Esophagus muscularis mucosa (tissue), 4 donors: ENCODE measurements around the gene PKP4. TPM values are rescaled to one million over a fixed set of nuclear protein-coding genes. Genes with fewer than 3 reads are reported as not detected.

ENCODE experiments used
- DNase-seq: peaks from one replicate; pipeline ENCODE4 v3.0.0-alpha.2; 2017; ENCODE audit errors: extremely low spot score
- H3K27ac ChIP-seq, 4 donors: fragments of 200-600 bp; sonication (generic); replicated peaks in 1 of 4; 1 replicate in 3 of 4; 2 replicates in 1 of 4; pipeline ENCODE4 v1.5.1; 2016 to 2019; ENCODE audit warnings: mild to moderate bottlenecking in 1 of 4
- H3K27me3 ChIP-seq, 4 donors: fragments of 200-600 bp; sonication (generic); one replicate each; pipeline versions ENCODE4 v1.5.1 to v1.6.0; 2016 to 2019
- H3K36me3 ChIP-seq, 4 donors: fragments of 200-600 bp; sonication (generic); one replicate each; pipeline ENCODE4 v1.5.1; 2016 to 2019
- H3K4me1 ChIP-seq, 4 donors: fragments of 200-600 bp; sonication (generic); one replicate each; pipeline ENCODE4 v1.5.1; 2016 to 2019
- H3K4me3 ChIP-seq, 4 donors: fragments of 200-600 bp; sonication (generic); 1 replicate in 2 of 4; 2 replicates in 2 of 4; pipeline ENCODE4 v1.5.1; 2016 to 2019; ENCODE audit warnings: mild to moderate bottlenecking in 4 of 4, moderate library complexity in 1 of 4
- H3K9me3 ChIP-seq, 4 donors: fragments of 200-600 bp; sonication (generic); 1 replicate in 3 of 4; 2 replicates in 1 of 4; pipeline ENCODE4 v1.5.1; 2016 to 2019
- CTCF ChIP-seq, 3 experiments: fragments of 200-600 bp in 2 of 3; fragments of 450-650 bp in 1 of 3; sonication (generic) in 2 of 3; IDR thresholded peaks; one replicate each; pipeline ENCODE4 v1.5.1; 2017 to 2019; ENCODE audit warnings: antibody characterized with exemption in 3 of 3, mild to moderate bottlenecking in 2 of 3, moderate library complexity in 1 of 3
- EP300 ChIP-seq: sonication (generic); formaldehyde crosslinking; IDR thresholded peaks from one replicate; pipeline ENCODE4 v1.6.1; 2017; ENCODE audit warnings: antibody characterized with exemption
- POLR2A ChIP-seq: fragments of 450-650 bp; IDR thresholded peaks from one replicate; pipeline ENCODE4 v1.6.1; 2017; ENCODE audit warnings: antibody characterized with exemption, moderate library complexity, mild to moderate bottlenecking, low read depth
- POLR2AphosphoS5 ChIP-seq, 2 donors: sonication (generic); formaldehyde crosslinking; IDR thresholded peaks; one replicate each; pipeline ENCODE4 v1.6.1; 2017; ENCODE audit warnings: antibody characterized with exemption in 2 of 2
- WGBS: methylation state at CpG from one replicate; pipeline ENCODE4 v1.1.5; 2018; 5-methylcytosine and 5-hydroxymethylcytosine counted together
- intact Hi-C: fragments of 100-400 bp; cut with DNase I; formaldehyde crosslinking; loops from one replicate; pipeline ENCODE4 v1.15.1; 2023
- total RNA-seq, 4 donors: library from RNA; depleted of rRNA; stranded (reverse); fragments of >200 nt; gene quantifications; one replicate each; pipeline versions ENCODE4 v1.1.0 to v1.2.1, GENCODE V29; 2016

PKP4 gene
- total RNA-seq, 4 donors from 2014 or later, result 79.7 to 131 (median 93.0) TPM

GRCh38 chr2:158624961-158625360 is 168.2 kb downstream of the PKP4 start:
- 94% methylated on average over 8 of the region's 19 CpGs for WGBS

GRCh38 chr2:158629116-158629515 is 172.4 kb downstream of the PKP4 start:
- intact Hi-C loops, result no loop called here
- no peak for DNase-seq
- Histone ChIP-seq H3K36me3 (peaks cover 22 to 53% (median 28%) of the 10 kb centered on the region in 4 donors), H3K4me3 (no peak overlapping the region), H3K4me1 (no peaks in the 10 kb centered on the region), H3K27me3 (no peaks in the 10 kb centered on the region), H3K27ac (no peak overlapping the region), H3K9me3 (no peaks in the 10 kb centered on the region)
- WGBS, result 79% methylated on average over 5 of the region's 5 CpGs
- TF ChIP-seq CTCF (IDR thresholded peaks at IDR 0.05), result no peak
- no peak for TF ChIP-seq POLR2AphosphoS5 (IDR thresholded peaks at IDR 0.05)
- TF ChIP-seq EP300, result no peak
- TF ChIP-seq POLR2A, result no peak

More at GRCh38 chr2:158624961-158625360, 168.2 kb downstream of the PKP4 start:
- Histone ChIP-seq H3K4me3 (no peak overlapping the region), H3K27me3 (no peaks in the 10 kb centered on the region), H3K27ac (no peak overlapping the region), H3K36me3 (peaks cover 19 to 59% (median 38%) of the 10 kb centered on the region in 4 donors), H3K4me1 (no peaks in the 10 kb centered on the region), H3K9me3 (no peaks in the 10 kb centered on the region)
- no peak for TF ChIP-seq POLR2AphosphoS5 (IDR thresholded peaks at IDR 0.05)
- DNase-seq, result no peak
- intact Hi-C loops, result no loop called here

- 84% methylated on average over 2 of the region's 2 CpGs for WGBS
- intact Hi-C loops, result no loop called here
- peaks cover 12 to 44% (median 26%) of the 10 kb centered on the region in 4 donors for H3K36me3 ChIP-seq
Measured at GRCh38 chr2:158633261-158633660, 176.5 kb downstream of the PKP4 start.

GRCh38 chr2:158634627-158635026 is 177.9 kb downstream of the PKP4 start:
- intact Hi-C loops, result no loop called here
- TF ChIP-seq POLR2AphosphoS5 (IDR thresholded peaks at IDR 0.05) (no peak), CTCF (IDR thresholded peaks at IDR 0.05) (no peak), EP300 (no peak), POLR2A (no peak)
- Histone ChIP-seq H3K36me3 (peaks cover 12 to 49% (median 32%) of the 10 kb centered on the region in 4 donors), H3K9me3 (no peaks in the 10 kb centered on the region), H3K4me3 (no peak overlapping the region), H3K27ac (no peak overlapping the region), H3K4me1 (peaks cover 0 to 3% (median 0%) of the 10 kb centered on the region in 4 donors), H3K27me3 (no peaks in the 10 kb centered on the region)
- no peak for DNase-seq
- WGBS, result 82% methylated on average over 5 of the region's 5 CpGs

More at GRCh38 chr2:158633261-158633660, 176.5 kb downstream of the PKP4 start:
- H3K27me3 ChIP-seq, result no peaks in the 10 kb centered on the region
- H3K27ac ChIP-seq, result no peak overlapping the region
- no peak overlapping the region for H3K4me3 ChIP-seq
- TF ChIP-seq POLR2AphosphoS5 (IDR thresholded peaks at IDR 0.05) (no peak), CTCF (IDR thresholded peaks at IDR 0.05) (no peak)
- no peak for DNase-seq
- no peaks in the 10 kb centered on the region for H3K9me3 ChIP-seq
- H3K4me1 ChIP-seq, result peaks cover 0 to 3% (median 0%) of the 10 kb centered on the region in 4 donors

- WGBS, result 58% methylated on average over 3 of the region's 3 CpGs
- H3K4me1 ChIP-seq, result peaks cover 0 to 3% (median 0%) of the 10 kb centered on the region in 4 donors
- TF ChIP-seq POLR2AphosphoS5 (IDR thresholded peaks at IDR 0.05) (no peak), EP300 (no peak), POLR2A (no peak), CTCF (IDR thresholded peaks at IDR 0.05) (no peak)
Measured at GRCh38 chr2:158635961-158636601, 179.3 kb downstream of the PKP4 start.

More at GRCh38 chr2:158635961-158636601, 179.3 kb downstream of the PKP4 start:
- no peak for DNase-seq
- no peaks in the 10 kb centered on the region for H3K27me3 ChIP-seq
- peaks cover 22 to 62% (median 38%) of the 10 kb centered on the region in 4 donors for H3K36me3 ChIP-seq
- intact Hi-C loops, result no loop called here
- H3K9me3 ChIP-seq, result no peaks in the 10 kb centered on the region
- H3K4me3 ChIP-seq, result no peak overlapping the region
- no peak overlapping the region for H3K27ac ChIP-seq
